PFSK-1 (cell line): Measurements from ENCODE around the gene FSTL4.

ENCODE experiments used
- POLR2AphosphoS5 ChIP-seq: IDR thresholded peaks from 2 replicates; pipeline ENCODE4 v1.6.1; 2012; ENCODE audit warnings: low read depth, mild to moderate bottlenecking, control low read depth, low read length, moderate library complexity
- SIN3A ChIP-seq: IDR thresholded peaks from 2 replicates; pipeline ENCODE4 v1.6.1; 2012; ENCODE audit warnings: mild to moderate bottlenecking, low read length, moderate library complexity, borderline replicate concordance; ENCODE audit not compliant: insufficient read depth
- TAF1 ChIP-seq: IDR thresholded peaks from 2 replicates; pipeline ENCODE4 v1.6.1; 2012; ENCODE audit warnings: low read length, control low read depth, borderline replicate concordance; ENCODE audit not compliant: insufficient read depth
- TF ChIP-seq, protein P1 (sequence below), 2 experiments: IDR thresholded peaks; 2 replicates each; pipeline versions ENCODE4 v1.6.1 to v1.8.0; 2011 to 2012; ENCODE audit warnings: low read depth in 2 of 2, low read length in 2 of 2, control low read depth in 1 of 2, inconsistent platforms in 1 of 2, mild to moderate bottlenecking in 1 of 2, moderate library complexity in 1 of 2; ENCODE audit not compliant: insufficient read depth in 1 of 2

- no peak for TF ChIP-seq SIN3A
- TF ChIP-seq TAF1: no peak
- no peak for TF ChIP-seq POLR2AphosphoS5
- TF ChIP-seq, protein P1, sequence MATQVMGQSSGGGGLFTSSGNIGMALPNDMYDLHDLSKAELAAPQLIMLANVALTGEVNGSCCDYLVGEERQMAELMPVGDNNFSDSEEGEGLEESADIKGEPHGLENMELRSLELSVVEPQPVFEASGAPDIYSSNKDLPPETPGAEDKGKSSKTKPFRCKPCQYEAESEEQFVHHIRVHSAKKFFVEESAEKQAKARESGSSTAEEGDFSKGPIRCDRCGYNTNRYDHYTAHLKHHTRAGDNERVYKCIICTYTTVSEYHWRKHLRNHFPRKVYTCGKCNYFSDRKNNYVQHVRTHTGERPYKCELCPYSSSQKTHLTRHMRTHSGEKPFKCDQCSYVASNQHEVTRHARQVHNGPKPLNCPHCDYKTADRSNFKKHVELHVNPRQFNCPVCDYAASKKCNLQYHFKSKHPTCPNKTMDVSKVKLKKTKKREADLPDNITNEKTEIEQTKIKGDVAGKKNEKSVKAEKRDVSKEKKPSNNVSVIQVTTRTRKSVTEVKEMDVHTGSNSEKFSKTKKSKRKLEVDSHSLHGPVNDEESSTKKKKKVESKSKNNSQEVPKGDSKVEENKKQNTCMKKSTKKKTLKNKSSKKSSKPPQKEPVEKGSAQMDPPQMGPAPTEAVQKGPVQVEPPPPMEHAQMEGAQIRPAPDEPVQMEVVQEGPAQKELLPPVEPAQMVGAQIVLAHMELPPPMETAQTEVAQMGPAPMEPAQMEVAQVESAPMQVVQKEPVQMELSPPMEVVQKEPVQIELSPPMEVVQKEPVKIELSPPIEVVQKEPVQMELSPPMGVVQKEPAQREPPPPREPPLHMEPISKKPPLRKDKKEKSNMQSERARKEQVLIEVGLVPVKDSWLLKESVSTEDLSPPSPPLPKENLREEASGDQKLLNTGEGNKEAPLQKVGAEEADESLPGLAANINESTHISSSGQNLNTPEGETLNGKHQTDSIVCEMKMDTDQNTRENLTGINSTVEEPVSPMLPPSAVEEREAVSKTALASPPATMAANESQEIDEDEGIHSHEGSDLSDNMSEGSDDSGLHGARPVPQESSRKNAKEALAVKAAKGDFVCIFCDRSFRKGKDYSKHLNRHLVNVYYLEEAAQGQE (IDR thresholded peaks at IDR 0.05; ENCODE audit: insufficient read depth in 1 of 2, low read depth in 2 of 2, low read length in 2 of 2): no peak
These were observed 155.4 kb downstream of the FSTL4 start for GRCh38 chr5:133456933-133457402.
